GM19324 (cell line): Measurements from ENCODE around the gene AHI1.
"Not testable (repeated sequence)": the region's sequence is repeated elsewhere in the genome, so short reads cannot be mapped to it uniquely, and the experiment has no call there.

Experiments used
- ATAC-seq: cut with Tn5 transposase; IDR thresholded peaks from one replicate; pipeline ENCODE4 v1.9.1; 2021; ENCODE audit warnings: mild to moderate bottlenecking, moderate library complexity; ENCODE audit not compliant: unreplicated experiment, low FRiP score

The AHI1 gene

GRCh38 chr6:135270676-135271536, 226.6 kb downstream of the AHI1 start:
- ATAC-seq: no peak

DNA sequence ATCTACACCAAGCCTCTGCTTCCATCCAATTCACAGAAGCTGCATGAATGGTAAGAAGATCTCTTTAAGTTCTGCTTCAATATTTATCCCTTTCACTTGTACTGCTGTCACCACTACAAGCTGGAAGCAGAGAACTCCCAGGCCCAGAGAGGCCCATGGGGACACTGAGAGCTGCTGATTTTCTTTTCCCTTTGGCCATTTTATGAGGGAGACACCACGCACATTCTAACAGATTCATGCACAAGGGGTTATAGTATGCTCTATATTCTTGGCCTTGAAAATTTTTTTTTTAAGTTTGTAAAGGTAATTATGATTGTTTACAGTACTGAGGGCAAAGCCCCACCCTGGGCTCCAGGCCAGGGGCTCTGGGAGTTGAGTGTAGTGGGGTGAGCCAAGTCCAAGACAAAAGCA, 228.1 kb downstream of the AHI1 start:
- ATAC-seq: no peak

GRCh38 chr6:135268740-135269139, 228.8 kb downstream of the AHI1 start:
- ATAC-seq: no peak

DNA sequence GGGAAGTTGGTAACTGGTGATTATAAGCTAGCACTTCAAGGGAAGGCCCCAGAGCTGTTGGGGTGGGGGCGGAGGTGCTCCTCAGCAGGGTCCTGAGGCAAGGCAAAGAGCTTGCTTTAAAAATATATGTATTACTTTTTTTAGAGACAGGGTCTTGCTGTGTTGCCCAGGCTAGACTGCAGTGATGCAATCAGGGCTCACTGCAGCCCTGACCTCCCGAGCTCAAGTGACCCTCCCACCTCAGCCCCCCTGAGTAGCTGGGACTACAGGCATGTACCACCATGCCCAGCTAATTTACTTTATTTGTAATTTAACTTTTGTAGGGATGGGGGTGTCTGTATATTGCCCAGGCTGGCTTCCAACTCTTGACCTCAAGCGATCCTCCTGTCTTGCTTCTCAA, 229.3 kb downstream of the AHI1 start:
- ATAC-seq: no peak

DNA sequence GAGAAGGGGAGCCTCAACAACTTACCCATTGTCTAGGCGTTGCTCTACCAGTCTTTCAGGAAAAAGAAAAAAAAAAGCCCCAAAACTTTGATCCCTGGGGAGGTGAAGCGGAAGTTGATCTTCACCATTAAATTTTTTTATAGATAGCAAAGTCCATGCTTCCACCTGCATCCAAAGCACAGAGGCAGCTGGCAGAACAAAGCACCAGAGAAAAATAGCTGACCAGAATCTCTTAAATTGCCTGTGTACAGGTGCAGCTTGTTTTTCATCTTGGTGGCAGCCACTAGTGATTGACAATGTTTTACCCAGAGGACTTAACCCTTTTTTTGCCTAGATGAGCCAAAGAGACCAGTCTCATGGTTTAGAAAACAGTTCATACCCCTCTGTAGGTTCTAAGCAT, 230.5 kb downstream of the AHI1 start:
- no peak for ATAC-seq

GRCh38 chr6:135266675-135267074, 230.9 kb downstream of the AHI1 start:
- no peak for ATAC-seq

GRCh38 chr6:135265278-135265677, 232.3 kb downstream of the AHI1 start:
- no peak for ATAC-seq

GRCh38 chr6:135261872-135262725, 235.4 kb downstream of the AHI1 start:
- no peak for ATAC-seq

DNA sequence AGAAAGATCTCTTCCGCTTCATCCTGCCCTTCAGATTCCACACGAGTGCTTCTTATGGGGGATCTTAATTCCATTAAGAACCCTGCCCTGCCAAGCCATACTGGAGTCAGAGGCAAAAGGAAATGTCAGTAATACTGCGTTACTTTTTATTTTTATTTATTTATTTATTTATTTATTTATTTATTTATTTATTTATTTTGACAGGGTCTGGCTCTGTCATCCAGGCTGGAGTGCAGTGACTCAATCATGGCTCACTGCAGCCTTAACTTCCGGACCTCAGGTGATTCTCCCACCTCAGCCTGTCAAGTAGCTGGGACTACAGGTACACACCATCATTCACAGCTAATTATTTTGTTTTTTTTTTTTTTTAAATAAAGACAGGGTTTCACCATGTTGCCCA, 236.9 kb downstream of the AHI1 start:
- no peak for ATAC-seq

- no peak for ATAC-seq
Measured at GRCh38 chr6:135258970-135259369, 238.6 kb downstream of the AHI1 start.

DNA sequence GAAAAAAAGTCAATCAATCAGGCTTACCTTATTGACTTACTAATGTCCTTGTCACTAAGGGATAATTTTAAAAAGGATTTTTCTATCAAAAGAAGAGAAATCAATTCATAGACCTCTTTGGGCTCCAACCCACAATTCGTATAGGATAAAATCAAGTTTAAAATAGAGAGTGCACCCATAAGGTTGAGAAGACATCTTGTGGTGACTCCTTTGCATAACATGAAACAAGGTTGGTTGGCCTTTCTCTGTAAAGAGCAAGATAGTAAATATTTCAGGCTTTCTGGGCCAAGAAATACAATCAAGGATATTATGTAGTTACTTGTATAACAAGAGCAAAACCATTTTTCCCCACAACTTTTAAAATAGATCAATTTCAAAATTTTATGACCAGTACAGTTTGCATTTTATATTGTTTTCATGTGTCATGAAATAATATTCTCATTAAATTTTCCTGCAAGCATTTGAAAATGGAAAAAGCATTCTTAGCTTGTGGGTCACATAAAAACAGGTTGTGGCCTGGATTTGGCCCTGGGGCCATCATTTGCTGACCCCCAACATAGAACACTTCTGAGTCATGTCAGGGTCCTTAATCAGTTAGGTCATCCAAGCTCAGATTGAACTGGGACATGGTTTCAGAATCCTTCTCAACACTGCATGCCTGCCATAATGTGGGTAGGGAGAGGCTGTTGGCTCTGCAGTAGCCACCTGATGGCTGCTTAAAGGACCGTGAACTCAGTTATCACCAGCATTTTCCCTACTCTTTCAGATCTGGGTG, 239.7 kb downstream of the AHI1 start:
- no peak for ATAC-seq

DNA sequence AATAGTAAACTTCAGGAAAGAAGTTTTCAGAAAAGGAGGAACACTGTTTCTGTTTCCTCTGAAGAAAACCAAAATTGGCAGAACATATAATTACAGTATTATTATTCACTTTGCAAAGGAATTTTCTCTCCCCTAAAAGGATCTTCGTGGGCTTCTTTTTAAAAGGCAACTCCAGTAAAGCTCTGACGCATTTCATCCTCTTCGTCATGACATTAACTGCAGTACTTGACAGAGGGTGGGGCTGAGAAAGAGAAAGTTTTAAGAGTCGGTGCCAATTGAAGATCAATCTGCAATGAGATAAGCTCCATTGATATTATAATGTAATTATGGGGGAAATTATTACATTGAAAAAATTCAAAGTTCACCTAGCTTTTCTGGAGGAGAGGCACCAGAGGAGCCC, 240.7 kb downstream of the AHI1 start:
- no peak for ATAC-seq

- ATAC-seq: no peak
Measured at GRCh38 chr6:135254471-135254870, 243.1 kb downstream of the AHI1 start.

DNA sequence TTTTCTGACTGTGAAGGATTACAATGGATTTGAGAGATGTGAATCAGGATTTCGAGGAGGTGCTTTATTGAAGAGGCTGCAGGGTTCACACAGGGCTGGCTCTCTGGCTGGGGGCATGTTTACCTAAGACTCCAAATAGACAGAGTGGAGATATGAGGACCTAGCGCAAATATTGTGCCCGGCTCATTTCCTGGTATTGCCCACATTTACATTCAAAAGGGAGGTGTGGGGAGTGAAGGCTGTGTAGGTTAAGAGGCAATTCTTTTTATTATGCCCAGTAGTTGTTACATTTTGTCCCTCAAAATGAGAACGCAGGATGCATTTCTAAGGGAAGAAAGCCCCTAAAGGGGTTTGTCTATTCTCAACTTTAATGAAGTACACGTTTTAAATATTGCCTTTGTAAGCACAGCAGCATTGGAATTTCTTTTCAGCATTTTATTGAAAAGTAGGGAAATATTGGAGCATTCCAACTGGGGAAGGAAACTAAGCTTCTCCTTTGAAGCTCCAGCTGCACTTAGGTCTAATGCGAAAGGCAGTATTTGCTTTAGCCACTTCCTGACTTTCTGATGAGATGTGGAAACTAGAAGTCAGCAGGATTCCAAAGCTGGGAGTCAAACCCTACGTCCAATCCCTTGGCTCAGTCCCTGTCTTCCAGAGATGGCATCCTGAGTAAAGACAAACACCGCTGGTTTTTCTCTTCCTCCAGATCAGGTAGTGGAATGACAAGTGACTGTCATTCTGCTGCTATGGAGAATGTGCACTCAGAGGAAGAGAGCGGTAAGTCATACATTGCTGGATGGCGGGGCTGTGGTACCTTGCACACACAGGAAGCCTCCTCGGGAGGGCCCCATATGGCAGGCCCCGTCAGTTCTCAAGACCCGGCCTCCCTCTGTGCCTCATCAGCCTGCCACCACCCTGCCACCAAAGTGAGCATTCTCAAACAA, 245.8 kb downstream of the AHI1 start:
- no peak for ATAC-seq

DNA sequence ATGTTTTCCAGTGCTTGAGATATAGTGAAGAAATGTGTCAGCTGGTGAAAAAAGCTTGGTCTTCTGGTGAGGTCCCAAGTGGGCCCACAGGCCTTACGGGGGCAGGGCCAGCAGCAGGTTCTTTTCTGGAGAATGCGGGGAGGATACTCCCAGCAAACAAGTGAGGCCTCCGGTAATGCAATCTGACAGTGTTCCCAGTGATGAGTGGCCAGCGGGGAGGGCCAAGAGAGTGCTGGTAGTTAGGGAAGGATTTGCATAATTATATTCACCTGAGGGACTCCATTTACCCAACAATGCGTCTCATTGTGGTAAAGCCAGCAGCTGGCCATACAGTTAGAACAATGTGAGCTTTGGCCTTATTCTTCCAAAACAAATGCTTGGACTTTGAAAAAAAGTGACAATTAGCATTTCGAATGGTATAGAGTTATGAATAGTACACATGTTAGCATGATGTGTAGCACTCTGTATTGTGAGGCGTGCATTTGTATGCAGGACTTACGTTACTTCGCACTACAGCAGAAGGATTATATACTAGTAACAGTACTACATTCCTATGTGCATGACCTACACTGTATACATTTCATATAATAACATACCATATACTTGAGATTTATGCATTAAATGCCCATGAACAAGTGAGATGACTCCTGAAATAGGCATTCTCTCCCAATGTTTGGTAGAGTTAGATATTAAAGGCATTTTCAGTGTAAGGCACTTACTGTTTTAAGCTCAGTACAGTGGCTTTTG, 246.6 kb downstream of the AHI1 start:
- no peak for ATAC-seq

- no peak for ATAC-seq
Measured at GRCh38 chr6:135250234-135250633, 247.3 kb downstream of the AHI1 start.

- not testable (repeated sequence) for ATAC-seq
Measured at GRCh38 chr6:135246412-135247012, 251.0 kb downstream of the AHI1 start.

GRCh38 chr6:135244805-135245204, 252.7 kb downstream of the AHI1 start:
- ATAC-seq: no peak
